ENCODE data around the gene GNPTG. TPM values are rescaled to one million over a fixed set of nuclear protein-coding genes. Genes with fewer than 3 reads are reported as not detected.

GNPTG gene
- polyA plus RNA-seq, 1 of the 3 experiments (the other 2 are of a cell fraction), result 113 TPM

DNA sequence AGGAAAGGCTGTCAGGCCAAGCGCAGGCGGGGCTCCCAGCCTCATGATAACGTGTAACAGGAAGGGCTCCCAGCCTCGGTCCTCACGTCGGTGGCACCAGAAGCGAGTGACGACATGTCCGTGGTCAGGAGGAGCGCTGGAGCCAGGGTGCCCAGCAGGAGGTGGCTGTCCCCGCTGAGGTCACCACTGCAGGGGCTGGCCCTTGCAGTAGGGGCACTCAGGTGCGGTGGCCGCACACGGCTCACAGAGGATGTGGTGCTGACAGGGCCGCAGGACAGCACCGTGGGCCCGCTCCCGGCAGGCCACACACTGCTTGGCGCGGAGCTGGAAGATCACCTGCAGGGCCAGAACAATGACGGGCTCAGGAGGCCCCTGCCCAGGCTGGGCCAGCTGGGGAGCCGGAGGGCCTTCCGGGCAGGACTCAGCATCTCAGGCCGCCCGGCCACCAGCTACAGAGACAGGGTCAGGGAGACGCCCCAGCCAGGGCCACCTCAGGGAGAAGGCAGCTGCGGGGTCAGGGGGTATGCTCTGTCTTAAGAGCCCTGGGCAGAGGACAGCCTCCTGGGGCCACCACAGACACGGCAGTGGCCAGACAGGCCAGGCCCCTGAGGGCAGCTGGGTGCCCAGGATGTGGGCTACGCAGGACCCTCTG lies 14.5 kb downstream of the GNPTG start:
- Histone ChIP-seq H2AFZ (ENCODE audit: low read depth) (no peak overlapping the region), H3K27me3 (ENCODE audit: insufficient read depth) (no peaks in the 10 kb centered on the region), H3K36me3 (replicated peaks in 1 of 2; ENCODE audit: control insufficient read depth in 1 of 2, insufficient read depth in 2 of 2, low read length in 1 of 2) (peaks cover 10 to 58% of the 10 kb centered on the region in 2 experiments), H4K20me1 (ENCODE audit: insufficient read depth) (peaks cover 5% of the 10 kb centered on the region; the same call in 1 of the 2 replicates), H3F3A (replicated peaks; ENCODE audit: insufficient read depth) (peaks cover 11% of the 10 kb centered on the region), H3K9me2 (no peaks in the 10 kb centered on the region), H3K4me2 (no peak overlapping the region), H3K9ac (no peak overlapping the region), H3K9me3 (no peaks in the 10 kb centered on the region), H3K4me3 (ENCODE audit: low read depth in 2 of 2, low read length in 1 of 2) (no peak overlapping the region), H3K27ac (ENCODE audit: low read depth in 2 of 2, low read length in 1 of 2) (no peak overlapping the region), H3K4me1 (ENCODE audit: control insufficient read depth in 1 of 2, insufficient read depth in 2 of 2, low read depth in 1 of 2, low read length in 1 of 2) (no peaks in the 10 kb centered on the region), H3K79me2 (ENCODE audit: insufficient read depth) (peaks cover 16% of the 10 kb centered on the region; the same call in 1 of the 2 replicates)
- POLR2A ChIA-PET, result no interaction called here
- TF ChIP-seq, protein P1, sequence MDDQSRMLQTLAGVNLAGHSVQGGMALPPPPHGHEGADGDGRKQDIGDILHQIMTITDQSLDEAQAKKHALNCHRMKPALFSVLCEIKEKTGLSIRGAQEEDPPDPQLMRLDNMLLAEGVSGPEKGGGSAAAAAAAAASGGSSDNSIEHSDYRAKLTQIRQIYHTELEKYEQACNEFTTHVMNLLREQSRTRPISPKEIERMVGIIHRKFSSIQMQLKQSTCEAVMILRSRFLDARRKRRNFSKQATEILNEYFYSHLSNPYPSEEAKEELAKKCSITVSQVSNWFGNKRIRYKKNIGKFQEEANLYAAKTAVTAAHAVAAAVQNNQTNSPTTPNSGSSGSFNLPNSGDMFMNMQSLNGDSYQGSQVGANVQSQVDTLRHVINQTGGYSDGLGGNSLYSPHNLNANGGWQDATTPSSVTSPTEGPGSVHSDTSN (IDR thresholded peaks at IDR 0.05), result no peak
- no peak for TF ChIP-seq RFX5 (IDR thresholded peaks at IDR 0.05; ENCODE audit: low read length)
- no peak for TF ChIP-seq TAF1 (IDR thresholded peaks at IDR 0.05; ENCODE audit: borderline replicate concordance, low read depth, low read length)
- TF ChIP-seq, protein P2, sequence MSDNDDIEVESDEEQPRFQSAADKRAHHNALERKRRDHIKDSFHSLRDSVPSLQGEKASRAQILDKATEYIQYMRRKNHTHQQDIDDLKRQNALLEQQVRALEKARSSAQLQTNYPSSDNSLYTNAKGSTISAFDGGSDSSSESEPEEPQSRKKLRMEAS (IDR thresholded peaks at IDR 0.05; ENCODE audit: low read depth), result no peak
- TF ChIP-seq TEAD4 (IDR thresholded peaks at IDR 0.05; ENCODE audit: borderline replicate concordance, insufficient read depth), result no peak
- TF ChIP-seq ELF1 (IDR thresholded peaks at IDR 0.05), result no peak
- TF ChIP-seq GATA2 (CRISPR knock-in tag; IDR thresholded peaks at IDR 0.05), result no peak
- TF ChIP-seq, protein P3, sequence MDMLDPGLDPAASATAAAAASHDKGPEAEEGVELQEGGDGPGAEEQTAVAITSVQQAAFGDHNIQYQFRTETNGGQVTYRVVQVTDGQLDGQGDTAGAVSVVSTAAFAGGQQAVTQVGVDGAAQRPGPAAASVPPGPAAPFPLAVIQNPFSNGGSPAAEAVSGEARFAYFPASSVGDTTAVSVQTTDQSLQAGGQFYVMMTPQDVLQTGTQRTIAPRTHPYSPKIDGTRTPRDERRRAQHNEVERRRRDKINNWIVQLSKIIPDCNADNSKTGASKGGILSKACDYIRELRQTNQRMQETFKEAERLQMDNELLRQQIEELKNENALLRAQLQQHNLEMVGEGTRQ (IDR thresholded peaks at IDR 0.05; ENCODE audit: borderline replicate concordance, low read depth, low read length), result no peak
- no peak for TF ChIP-seq NRF1 (IDR thresholded peaks at IDR 0.05; ENCODE audit: low read depth, low read length)
- TF ChIP-seq RCOR1 (IDR thresholded peaks at IDR 0.05; ENCODE audit: low read length), result no peak
- no peak for TF ChIP-seq MXI1 (IDR thresholded peaks at IDR 0.05; ENCODE audit: low read depth, low read length)
- TF ChIP-seq JUND (IDR thresholded peaks at IDR 0.05), result no peak
- no peak for TF ChIP-seq FOXM1 (IDR thresholded peaks at IDR 0.05; ENCODE audit: low read depth)
- TF ChIP-seq, protein P4, sequence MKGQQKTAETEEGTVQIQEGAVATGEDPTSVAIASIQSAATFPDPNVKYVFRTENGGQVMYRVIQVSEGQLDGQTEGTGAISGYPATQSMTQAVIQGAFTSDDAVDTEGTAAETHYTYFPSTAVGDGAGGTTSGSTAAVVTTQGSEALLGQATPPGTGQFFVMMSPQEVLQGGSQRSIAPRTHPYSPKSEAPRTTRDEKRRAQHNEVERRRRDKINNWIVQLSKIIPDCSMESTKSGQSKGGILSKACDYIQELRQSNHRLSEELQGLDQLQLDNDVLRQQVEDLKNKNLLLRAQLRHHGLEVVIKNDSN (IDR thresholded peaks at IDR 0.05; ENCODE audit: borderline replicate concordance, low read depth), result no peak
- TF ChIP-seq, protein P5, sequence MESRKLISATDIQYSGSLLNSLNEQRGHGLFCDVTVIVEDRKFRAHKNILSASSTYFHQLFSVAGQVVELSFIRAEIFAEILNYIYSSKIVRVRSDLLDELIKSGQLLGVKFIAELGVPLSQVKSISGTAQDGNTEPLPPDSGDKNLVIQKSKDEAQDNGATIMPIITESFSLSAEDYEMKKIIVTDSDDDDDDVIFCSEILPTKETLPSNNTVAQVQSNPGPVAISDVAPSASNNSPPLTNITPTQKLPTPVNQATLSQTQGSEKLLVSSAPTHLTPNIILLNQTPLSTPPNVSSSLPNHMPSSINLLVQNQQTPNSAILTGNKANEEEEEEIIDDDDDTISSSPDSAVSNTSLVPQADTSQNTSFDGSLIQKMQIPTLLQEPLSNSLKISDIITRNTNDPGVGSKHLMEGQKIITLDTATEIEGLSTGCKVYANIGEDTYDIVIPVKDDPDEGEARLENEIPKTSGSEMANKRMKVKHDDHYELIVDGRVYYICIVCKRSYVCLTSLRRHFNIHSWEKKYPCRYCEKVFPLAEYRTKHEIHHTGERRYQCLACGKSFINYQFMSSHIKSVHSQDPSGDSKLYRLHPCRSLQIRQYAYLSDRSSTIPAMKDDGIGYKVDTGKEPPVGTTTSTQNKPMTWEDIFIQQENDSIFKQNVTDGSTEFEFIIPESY (IDR thresholded peaks at IDR 0.05; ENCODE audit: borderline replicate concordance, low read depth), result no peak
- TF ChIP-seq, protein P6, sequence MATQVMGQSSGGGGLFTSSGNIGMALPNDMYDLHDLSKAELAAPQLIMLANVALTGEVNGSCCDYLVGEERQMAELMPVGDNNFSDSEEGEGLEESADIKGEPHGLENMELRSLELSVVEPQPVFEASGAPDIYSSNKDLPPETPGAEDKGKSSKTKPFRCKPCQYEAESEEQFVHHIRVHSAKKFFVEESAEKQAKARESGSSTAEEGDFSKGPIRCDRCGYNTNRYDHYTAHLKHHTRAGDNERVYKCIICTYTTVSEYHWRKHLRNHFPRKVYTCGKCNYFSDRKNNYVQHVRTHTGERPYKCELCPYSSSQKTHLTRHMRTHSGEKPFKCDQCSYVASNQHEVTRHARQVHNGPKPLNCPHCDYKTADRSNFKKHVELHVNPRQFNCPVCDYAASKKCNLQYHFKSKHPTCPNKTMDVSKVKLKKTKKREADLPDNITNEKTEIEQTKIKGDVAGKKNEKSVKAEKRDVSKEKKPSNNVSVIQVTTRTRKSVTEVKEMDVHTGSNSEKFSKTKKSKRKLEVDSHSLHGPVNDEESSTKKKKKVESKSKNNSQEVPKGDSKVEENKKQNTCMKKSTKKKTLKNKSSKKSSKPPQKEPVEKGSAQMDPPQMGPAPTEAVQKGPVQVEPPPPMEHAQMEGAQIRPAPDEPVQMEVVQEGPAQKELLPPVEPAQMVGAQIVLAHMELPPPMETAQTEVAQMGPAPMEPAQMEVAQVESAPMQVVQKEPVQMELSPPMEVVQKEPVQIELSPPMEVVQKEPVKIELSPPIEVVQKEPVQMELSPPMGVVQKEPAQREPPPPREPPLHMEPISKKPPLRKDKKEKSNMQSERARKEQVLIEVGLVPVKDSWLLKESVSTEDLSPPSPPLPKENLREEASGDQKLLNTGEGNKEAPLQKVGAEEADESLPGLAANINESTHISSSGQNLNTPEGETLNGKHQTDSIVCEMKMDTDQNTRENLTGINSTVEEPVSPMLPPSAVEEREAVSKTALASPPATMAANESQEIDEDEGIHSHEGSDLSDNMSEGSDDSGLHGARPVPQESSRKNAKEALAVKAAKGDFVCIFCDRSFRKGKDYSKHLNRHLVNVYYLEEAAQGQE (IDR thresholded peaks at IDR 0.05; ENCODE audit: low read depth, low read length), result no peak
- TF ChIP-seq, protein P7, sequence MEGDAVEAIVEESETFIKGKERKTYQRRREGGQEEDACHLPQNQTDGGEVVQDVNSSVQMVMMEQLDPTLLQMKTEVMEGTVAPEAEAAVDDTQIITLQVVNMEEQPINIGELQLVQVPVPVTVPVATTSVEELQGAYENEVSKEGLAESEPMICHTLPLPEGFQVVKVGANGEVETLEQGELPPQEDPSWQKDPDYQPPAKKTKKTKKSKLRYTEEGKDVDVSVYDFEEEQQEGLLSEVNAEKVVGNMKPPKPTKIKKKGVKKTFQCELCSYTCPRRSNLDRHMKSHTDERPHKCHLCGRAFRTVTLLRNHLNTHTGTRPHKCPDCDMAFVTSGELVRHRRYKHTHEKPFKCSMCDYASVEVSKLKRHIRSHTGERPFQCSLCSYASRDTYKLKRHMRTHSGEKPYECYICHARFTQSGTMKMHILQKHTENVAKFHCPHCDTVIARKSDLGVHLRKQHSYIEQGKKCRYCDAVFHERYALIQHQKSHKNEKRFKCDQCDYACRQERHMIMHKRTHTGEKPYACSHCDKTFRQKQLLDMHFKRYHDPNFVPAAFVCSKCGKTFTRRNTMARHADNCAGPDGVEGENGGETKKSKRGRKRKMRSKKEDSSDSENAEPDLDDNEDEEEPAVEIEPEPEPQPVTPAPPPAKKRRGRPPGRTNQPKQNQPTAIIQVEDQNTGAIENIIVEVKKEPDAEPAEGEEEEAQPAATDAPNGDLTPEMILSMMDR (IDR thresholded peaks at IDR 0.05), result no peak
- no peak for TF ChIP-seq CHD2 (IDR thresholded peaks at IDR 0.05; ENCODE audit: low read length, partially characterized antibody)
- TF ChIP-seq SMC3 (IDR thresholded peaks at IDR 0.05; ENCODE audit: low read depth, low read length), result no peak
- CTCF ChIA-PET, result interaction anchor here (0.6 kb wide), 1 partner anchor 27 kb away, joined by 4 read pairs; no protein-coding TSS in a partner anchor
- 97% methylated on average over 11 of the region's 29 CpGs for WGBS (ENCODE audit: low lambda C conversion rate)
- no peak for DNase-seq
